Ectodermal cell (in vitro differentiated cells): ENCODE data around the gene MED26.
"Not testable (repeated sequence)": the region's sequence is repeated elsewhere in the genome, so short reads cannot be mapped to it uniquely, and the experiment has no call there.

Source experiments
- H3K27ac ChIP-seq: 2 replicates; pipeline ENCODE4 v1.7.0; 2013; ENCODE audit warnings: mild to moderate bottlenecking, low read depth, low read length; ENCODE audit not compliant: insufficient read depth, poor library complexity, severe bottlenecking
- H3K27me3 ChIP-seq: 2 replicates; pipeline ENCODE4 v1.7.0; 2013; ENCODE audit warnings: mild to moderate bottlenecking, low read length; ENCODE audit not compliant: insufficient read depth, control insufficient read depth, poor library complexity, severe bottlenecking
- H3K36me3 ChIP-seq: one replicate; pipeline ENCODE4 v1.7.0; 2013; ENCODE audit warnings: low read length; ENCODE audit not compliant: control insufficient read depth, insufficient read depth
- H3K4me1 ChIP-seq: one replicate; pipeline ENCODE4 v1.7.0; 2013; ENCODE audit warnings: low read length; ENCODE audit not compliant: control insufficient read depth, insufficient read depth
- H3K4me3 ChIP-seq: 2 replicates; pipeline ENCODE4 v1.7.0; 2013; ENCODE audit warnings: low read depth, low read length, control low read depth; ENCODE audit not compliant: insufficient read depth
- H3K9me3 ChIP-seq: 2 replicates; pipeline ENCODE4 v1.7.0; 2013; ENCODE audit warnings: mild to moderate bottlenecking, low read length, moderate library complexity; ENCODE audit not compliant: control insufficient read depth
- WGBS, 2 experiments: methylation state at CpG; one replicate each; pipeline ENCODE4 v1.1.7; 2013; ENCODE audit warnings: missing lambda C conversion rate in 2 of 2; 5-methylcytosine and 5-hydroxymethylcytosine counted together

The MED26 gene

DNA sequence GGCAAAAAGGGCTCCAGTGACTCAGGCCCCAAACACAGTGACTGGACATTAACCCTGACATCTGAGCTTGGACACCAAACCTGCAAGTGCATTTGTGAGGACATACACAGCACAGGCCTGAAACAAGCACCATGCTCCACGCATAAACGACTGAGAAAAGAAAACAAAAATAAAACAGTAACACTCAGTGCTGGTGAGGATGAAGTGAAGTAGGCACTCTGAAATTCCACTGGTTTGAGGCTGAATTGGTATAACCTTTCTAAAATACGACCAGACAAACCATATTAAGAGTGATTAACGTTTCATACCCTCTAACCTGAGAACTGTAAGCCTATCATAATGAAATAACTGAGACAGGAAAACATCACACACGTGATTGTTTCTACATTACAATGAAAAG is 61.3 kb downstream of the MED26 start:
- Histone ChIP-seq H3K4me1 (peaks cover 6% of the 10 kb centered on the region), H3K4me3 (no peak overlapping the region), H3K36me3 (peaks cover 14% of the 10 kb centered on the region), H3K27ac (no peak overlapping the region), H3K9me3 (no peaks in the 10 kb centered on the region), H3K27me3 (no peaks in the 10 kb centered on the region)
- WGBS, 2 experiments, result 93 to 94% methylated on average over 5 of the region's 5 CpGs

DNA sequence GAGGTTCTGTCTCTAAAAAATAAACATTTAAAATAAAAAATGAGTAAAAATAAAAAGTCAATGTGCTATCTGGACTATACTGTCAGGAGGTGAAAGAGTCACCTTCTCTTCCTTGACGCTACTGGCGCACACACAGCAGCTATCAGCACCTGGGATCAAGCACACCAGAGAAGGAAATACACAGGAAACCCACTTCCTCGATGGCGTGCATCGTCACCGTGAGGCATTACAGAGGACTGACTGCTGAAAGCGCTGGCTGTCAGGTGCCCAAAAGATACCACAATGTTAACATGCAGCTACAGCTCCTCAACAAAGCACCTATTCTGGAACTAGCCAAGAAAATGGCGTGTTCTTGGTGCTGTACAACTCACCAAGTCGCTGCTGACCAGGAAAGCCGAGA is 61.8 kb downstream of the MED26 start:
- Histone ChIP-seq H3K4me3 (no peak overlapping the region), H3K36me3 (peaks cover 14% of the 10 kb centered on the region), H3K9me3 (no peaks in the 10 kb centered on the region), H3K4me1 (peaks cover 3% of the 10 kb centered on the region), H3K27me3 (no peaks in the 10 kb centered on the region), H3K27ac (no peak overlapping the region)
- WGBS, 2 experiments, result 95 to 97% methylated on average over 10 of the region's 10 CpGs

DNA sequence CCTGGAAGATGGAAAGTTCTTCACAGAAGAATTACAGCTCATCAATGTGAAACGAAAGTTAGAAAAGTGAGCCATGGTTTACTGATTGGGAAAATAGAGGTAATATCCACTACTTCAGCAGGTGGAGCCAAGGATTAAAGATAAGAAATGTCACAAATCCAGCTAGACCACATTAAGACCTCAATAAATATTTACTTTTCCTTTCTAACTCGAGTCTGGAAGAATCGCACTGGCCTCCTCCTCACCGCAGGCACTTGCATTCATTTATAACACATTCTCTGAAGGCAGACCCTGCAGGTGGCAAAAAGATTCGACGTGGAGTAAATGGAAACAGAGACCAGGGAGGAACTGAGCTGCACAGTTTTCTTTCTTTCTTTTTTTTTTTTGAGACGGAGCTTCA is 63.2 kb downstream of the MED26 start:
- H3K27me3 ChIP-seq, result no peaks in the 10 kb centered on the region
- H3K4me1 ChIP-seq, result no peaks in the 10 kb centered on the region
- H3K9me3 ChIP-seq, result no peaks in the 10 kb centered on the region
- no peak overlapping the region for H3K4me3 ChIP-seq
- H3K27ac ChIP-seq, result no peak overlapping the region
- H3K36me3 ChIP-seq, result peaks cover 14% of the 10 kb centered on the region
- 90 to 97% methylated on average over 7 of the region's 7 CpGs for WGBS, 2 experiments

DNA sequence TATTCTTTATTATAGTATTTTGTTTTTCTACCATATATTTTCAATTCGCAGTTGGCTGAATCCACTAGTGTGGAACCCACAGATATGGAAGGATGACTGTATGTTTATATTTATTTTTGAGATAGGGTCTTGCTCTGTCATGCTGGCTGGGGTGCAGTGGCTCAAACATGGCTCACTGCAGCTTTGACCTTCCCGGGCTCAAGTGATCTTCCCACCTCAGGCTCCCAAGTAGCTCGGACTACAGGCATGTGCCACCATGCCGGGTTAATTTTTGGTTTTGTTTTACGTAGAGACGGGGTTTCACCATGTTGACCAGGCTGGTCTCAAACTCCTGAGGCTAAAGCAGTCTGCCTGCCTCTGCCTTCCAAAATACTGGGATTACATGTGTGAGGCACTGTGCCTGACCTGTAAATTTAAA is 65.4 kb downstream of the MED26 start:
- H3K36me3 ChIP-seq, result peaks cover 17% of the 10 kb centered on the region

DNA sequence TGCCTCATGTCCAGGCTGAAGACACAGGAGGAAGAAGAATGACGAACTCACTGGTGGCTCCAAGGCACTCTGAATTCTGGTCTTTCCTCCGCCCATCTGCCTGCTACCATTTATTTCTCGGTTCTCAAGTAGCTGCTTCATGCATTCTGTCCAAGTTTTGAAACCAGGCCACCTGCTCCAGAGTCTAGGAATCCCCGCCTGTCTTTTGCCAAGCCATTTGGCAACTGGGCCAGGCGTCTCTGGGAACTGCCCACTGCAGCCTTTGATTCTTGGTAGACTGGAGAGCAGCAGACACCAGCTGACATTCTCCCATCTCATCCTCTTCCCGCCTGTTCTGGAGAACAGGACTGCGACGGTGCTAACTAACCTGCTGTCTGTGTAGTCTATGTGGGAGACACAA is 66.6 kb downstream of the MED26 start:
- no peaks in the 10 kb centered on the region for H3K4me1 ChIP-seq
- H3K27ac ChIP-seq, result no peak overlapping the region
- H3K4me3 ChIP-seq, result no peak overlapping the region
- H3K36me3 ChIP-seq, result peaks cover 10% of the 10 kb centered on the region
- 94 to 95% methylated on average over 8 of the region's 8 CpGs for whole genome bisulfite sequencing, 2 experiments
- H3K9me3 ChIP-seq, result no peaks in the 10 kb centered on the region
- no peaks in the 10 kb centered on the region for H3K27me3 ChIP-seq

More for the DNA sequence above, 65.4 kb downstream of the MED26 start:
- 93 to 96% methylated on average over 6 of the region's 6 CpGs for WGBS, 2 experiments
- Histone ChIP-seq H3K4me3 (no peak overlapping the region), H3K27me3 (no peaks in the 10 kb centered on the region), H3K9me3 (no peaks in the 10 kb centered on the region), H3K4me1 (no peaks in the 10 kb centered on the region), H3K27ac (no peak overlapping the region)

- 95 to 96% methylated on average over 10 of the region's 10 CpGs for WGBS, 2 experiments
- H3K4me3 ChIP-seq, result no peak overlapping the region
- peaks cover 10% of the 10 kb centered on the region for H3K36me3 ChIP-seq
- no peaks in the 10 kb centered on the region for H3K27me3 ChIP-seq
- no peaks in the 10 kb centered on the region for H3K4me1 ChIP-seq
- H3K27ac ChIP-seq, result no peak overlapping the region
- H3K9me3 ChIP-seq, result no peaks in the 10 kb centered on the region
These were observed 68.2 kb downstream of the MED26 start for GRCh38 chr19:16559780-16560276.

GRCh38 chr19:16554776-16555175 is 73.2 kb downstream of the MED26 start:
- Histone ChIP-seq H3K27ac (no peak overlapping the region), H3K27me3 (no peaks in the 10 kb centered on the region), H3K4me3 (no peak overlapping the region), H3K9me3 (no peaks in the 10 kb centered on the region), H3K36me3 (peaks cover 12% of the 10 kb centered on the region), H3K4me1 (no peaks in the 10 kb centered on the region)
- WGBS, 2 experiments, result 92 to 95% methylated on average over 8 of the region's 8 CpGs

DNA sequence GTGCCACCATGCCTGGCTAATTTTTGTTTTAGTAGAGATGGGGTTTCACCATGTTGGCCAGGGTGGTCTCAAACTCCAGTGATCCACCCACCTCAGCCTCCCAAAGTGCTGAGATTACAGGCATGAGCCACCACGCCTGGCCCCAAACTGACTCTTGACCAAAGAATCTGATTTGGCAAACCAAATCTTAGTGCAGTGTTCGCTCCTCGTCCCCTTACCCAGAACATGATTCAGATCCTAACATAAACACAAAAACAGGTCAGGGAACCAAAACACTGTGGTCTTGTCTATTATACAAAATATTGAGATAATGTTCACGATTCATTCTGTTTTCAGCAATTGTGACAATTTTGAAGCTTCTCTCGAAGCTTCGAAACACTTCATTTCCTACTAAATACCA is 76.1 kb downstream of the MED26 start:
- H3K4me3 ChIP-seq, H3K4me1 ChIP-seq, H3K27me3 ChIP-seq, H3K9me3 ChIP-seq, H3K36me3 ChIP-seq, H3K27ac ChIP-seq: not testable (repeated sequence)
- WGBS, 2 experiments, result 94 to 97% methylated on average over 6 of the region's 6 CpGs

- Histone ChIP-seq H3K9me3 (no peaks in the 10 kb centered on the region), H3K27ac (no peak overlapping the region), H3K4me3 (no peak overlapping the region), H3K4me1 (no peaks in the 10 kb centered on the region), H3K36me3 (peaks cover 8% of the 10 kb centered on the region), H3K27me3 (no peaks in the 10 kb centered on the region)
- WGBS, 2 experiments, result 89 to 97% methylated on average over 4 of the region's 4 CpGs
These were observed 79.0 kb downstream of the MED26 start for GRCh38 chr19:16548956-16549355.

DNA sequence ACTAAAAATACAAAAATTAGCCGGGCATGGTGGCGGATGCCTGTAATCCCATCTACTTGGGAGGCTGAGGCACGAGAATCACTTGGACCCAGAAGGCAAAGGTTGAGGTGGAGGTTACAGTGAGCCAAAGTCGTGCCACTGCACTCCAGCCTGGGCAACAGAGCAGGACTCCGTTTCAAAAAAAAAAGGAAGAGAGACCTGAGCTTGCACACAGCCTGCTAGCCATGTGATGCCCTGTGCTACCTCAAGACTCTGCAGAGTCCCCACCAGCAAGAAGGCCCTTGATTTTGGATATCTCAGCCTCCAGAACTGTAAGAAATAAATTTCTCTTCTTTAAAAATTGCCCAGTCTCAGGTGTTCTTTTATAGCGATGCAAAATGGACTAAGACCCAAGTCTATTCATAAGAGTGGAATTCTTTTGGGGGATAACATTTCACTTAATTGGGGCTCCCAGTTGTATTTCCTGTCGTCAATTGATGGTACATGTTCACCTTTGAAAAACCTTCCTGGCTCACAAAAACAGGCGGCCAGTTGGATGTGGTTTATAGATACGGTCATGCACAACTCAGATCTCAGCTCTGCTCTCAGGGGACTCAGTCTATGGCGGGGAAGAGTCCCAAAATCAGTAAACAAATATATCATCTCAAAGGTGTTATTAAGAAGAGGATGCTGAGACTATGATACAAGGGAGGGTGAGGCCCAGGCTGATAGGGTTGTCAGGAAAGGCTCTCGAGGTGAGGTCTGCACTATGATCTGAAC is 83.4 kb downstream of the MED26 start:
- Histone ChIP-seq H3K9me3 (no peaks in the 10 kb centered on the region), H3K4me1 (peaks cover 9% of the 10 kb centered on the region), H3K4me3 (no peak overlapping the region), H3K27ac (no peak overlapping the region), H3K36me3 (peaks cover 1% of the 10 kb centered on the region), H3K27me3 (no peaks in the 10 kb centered on the region)
- WGBS, 2 experiments, result 95 to 97% methylated on average over 10 to 11 of the region's 11 CpGs
